ENCODE results near the gene MCRIP2. TPM values are rescaled to one million over a fixed set of nuclear protein-coding genes. Genes with fewer than 3 reads are reported as not detected.
A peak's percentile ranks its signal among the peaks of the same experiment; 100 is the strongest.

The MCRIP2 gene
- polyA plus RNA-seq, 2 of the 4 experiments (the other 2 are of a cell fraction) = 10.7 to 21.3 TPM

- H3K4me3 ChIP-seq = no peak overlapping the region
- ATAC-seq = no peak
- no peak for FAIRE-seq
- POLR2A ChIA-PET = no interaction called here
- 93% methylated on average over 21 of the region's 25 CpGs for WGBS (ENCODE audit: missing lambda C conversion rate)
- H3K9me3 ChIP-seq = no peaks in the 10 kb centered on the region
- CTCF ChIA-PET = interaction anchor here (1.0 to 6.1 kb wide), 10 partner anchors 9 to 76 kb away, joined by 3 to 64 read pairs (median 4); partner anchors contain the start of gene METTL26
- H3K4me2 ChIP-seq = peak overlapping the region; percentile 93
- H3K4me1 ChIP-seq = peaks cover 50% of the 10 kb centered on the region
- peak overlapping the region in 1 of 2 experiments; percentile 99; a peak in 2 of 6 replicates for H3K27ac ChIP-seq
- TF ChIP-seq KDM1A (IDR thresholded peaks at IDR 0.05; ENCODE audit: low read depth) (no peak), CBX8 (IDR thresholded peaks at IDR 0.05) (no peak), HEYL (CRISPR knock-in tag; IDR thresholded peaks at IDR 0.05) (no peak), HES2 (IDR thresholded peaks at IDR 0.05) (no peak), HOXB5 (CRISPR knock-in tag; IDR thresholded peaks at IDR 0.05) (no peak), TFCP2L1 (CRISPR knock-in tag; IDR thresholded peaks at IDR 0.05) (no peak), RARB (CRISPR knock-in tag; IDR thresholded peaks at IDR 0.05) (no peak)
- no peak for DNase-seq (ENCODE audit: low read depth in 1 of 2, low spot score in 1 of 2)
These were observed 5.7 kb downstream of the MCRIP2 start for GRCh38 chr16:647173-647902.

- ATAC-seq = peak in 1 of 2 experiments; percentile 3; a peak in 1 of 6 replicates
- POLR2A ChIA-PET = no interaction called here
- Histone ChIP-seq H3K4me1 (peaks cover 43% of the 10 kb centered on the region), H3K9me3 (no peaks in the 10 kb centered on the region), H3K4me3 (peak overlapping the region; percentile 79), H3K4me2 (peak overlapping the region; percentile 93), H3K27ac (peak overlapping the region; percentile 90 to 99)
- WGBS (ENCODE audit: missing lambda C conversion rate) = 75% methylated on average over 17 of the region's 24 CpGs
- no peak for FAIRE-seq
- peak in 1 of 2 experiments; percentile 54 for DNase-seq (ENCODE audit: low read depth in 1 of 2, low spot score in 1 of 2)
- TF ChIP-seq HOXB13 (CRISPR knock-in tag; IDR thresholded peaks at IDR 0.05; ENCODE audit: low read depth) (no peak), ZFP36 (IDR thresholded peaks at IDR 0.05; ENCODE audit: borderline replicate concordance, partially characterized antibody) (no peak), HMGXB4 (CRISPR knock-in tag; IDR thresholded peaks at IDR 0.05; ENCODE audit: borderline replicate concordance) (no peak), HOXB5 (CRISPR knock-in tag; IDR thresholded peaks at IDR 0.05) (no peak), PBX3 (IDR thresholded peaks at IDR 0.05) (no peak), ESRRA (IDR thresholded peaks at IDR 0.05; ENCODE audit: borderline replicate concordance, low read length) (no peak), HOXA7 (CRISPR knock-in tag; IDR thresholded peaks at IDR 0.05) (no peak), CTCF (IDR thresholded peaks at IDR 0.05) (peak; percentile 38)
- CTCF ChIA-PET = interaction anchor here (1.0 to 6.1 kb wide), 11 partner anchors 8 to 77 kb away, joined by 3 to 64 read pairs (median 4); partner anchors contain the start of gene METTL26
These were observed 6.6 kb downstream of the MCRIP2 start for GRCh38 chr16:648071-648780.
